ENCODE results near the gene GRK5.

GRK5 gene

GRCh38 chr10:119296703-119297102 is 89.3 kb downstream of the GRK5 start:
- DNase-seq (ENCODE audit: low read depth), result no peak
- no peak overlapping the region for H3K4me3 ChIP-seq (replicated peaks; ENCODE audit: low read depth, low read length)
- TF ChIP-seq CTCF (IDR thresholded peaks at IDR 0.05; ENCODE audit: low read length, missing control alignments), result no peak

DNA sequence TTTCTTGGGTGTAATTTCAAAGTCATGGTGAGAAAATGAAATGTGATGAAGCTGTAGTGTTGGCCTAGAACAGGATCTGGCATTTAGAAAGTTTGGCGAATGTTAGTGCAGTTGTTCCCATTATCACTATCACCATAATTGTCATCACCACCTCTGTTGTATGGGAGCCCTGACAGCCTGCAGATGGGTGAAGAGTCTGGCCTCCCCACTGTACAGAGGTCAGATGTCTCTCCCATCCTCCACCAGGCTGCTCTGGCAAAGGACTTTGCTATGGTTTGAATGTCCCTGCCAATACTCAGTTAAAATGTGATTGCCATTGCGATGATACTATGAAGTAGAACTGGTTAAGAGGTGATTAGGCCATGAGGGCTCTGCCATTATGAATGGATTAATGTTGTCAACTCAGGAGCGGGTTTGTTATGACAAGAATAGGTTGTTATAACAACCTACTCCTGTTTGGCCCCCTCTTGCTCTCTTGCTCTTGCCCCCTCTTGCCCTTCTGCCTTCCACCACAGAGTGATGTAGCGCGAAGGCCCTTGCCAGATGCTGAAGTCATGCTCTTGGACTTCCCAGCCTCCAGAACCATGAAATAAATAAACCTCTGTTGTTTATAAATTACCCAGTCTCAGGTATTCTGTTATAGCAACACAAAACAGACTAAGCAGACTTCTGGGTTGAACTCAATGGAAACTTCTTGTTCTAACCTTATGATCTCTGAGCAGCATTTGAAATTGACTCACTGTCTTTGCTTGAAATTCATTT is 90.0 kb downstream of the GRK5 start:
- no peak overlapping the region for H3K4me3 ChIP-seq (replicated peaks; ENCODE audit: low read depth, low read length)
- no peak for DNase-seq (ENCODE audit: low read depth)
- TF ChIP-seq CTCF (IDR thresholded peaks at IDR 0.05; ENCODE audit: low read length, missing control alignments), result no peak

GRCh38 chr10:119298810-119299209 is 91.4 kb downstream of the GRK5 start:
- TF ChIP-seq CTCF (IDR thresholded peaks at IDR 0.05; ENCODE audit: low read length, missing control alignments), result no peak
- no peak overlapping the region for H3K4me3 ChIP-seq (replicated peaks; ENCODE audit: low read depth, low read length)
- no peak for DNase-seq (ENCODE audit: low read depth)

DNA sequence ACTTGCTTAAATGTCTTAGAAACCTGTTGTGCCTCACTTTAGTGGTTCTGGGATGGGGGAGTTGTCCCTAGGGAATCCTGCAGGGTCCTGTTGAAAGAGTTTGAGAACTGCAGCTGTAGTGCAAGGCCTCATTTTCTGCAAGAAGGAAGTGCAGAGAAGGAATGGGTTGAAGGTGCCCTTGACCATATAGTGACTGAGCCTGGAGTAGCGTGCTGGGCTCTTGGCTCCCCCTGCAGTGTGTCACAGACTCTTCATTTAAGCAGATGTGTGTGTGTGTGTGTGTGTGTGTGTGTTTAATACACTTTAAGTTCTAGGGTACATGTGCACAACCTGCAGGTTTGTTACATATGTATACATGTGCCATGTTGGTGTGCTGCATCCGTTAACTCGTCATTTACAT is 92.2 kb downstream of the GRK5 start:
- H3K4me3 ChIP-seq (replicated peaks; ENCODE audit: low read depth, low read length), result no peak overlapping the region
- TF ChIP-seq CTCF (IDR thresholded peaks at IDR 0.05; ENCODE audit: low read length, missing control alignments), result no peak
- DNase-seq (ENCODE audit: low read depth), result peak; percentile 17

GRCh38 chr10:119301397-119301796 is 94.0 kb downstream of the GRK5 start:
- no peak for TF ChIP-seq CTCF (IDR thresholded peaks at IDR 0.05; ENCODE audit: low read length, missing control alignments)
- no peak overlapping the region for H3K4me3 ChIP-seq (replicated peaks; ENCODE audit: low read depth, low read length)
- no peak for DNase-seq (ENCODE audit: low read depth)

DNA sequence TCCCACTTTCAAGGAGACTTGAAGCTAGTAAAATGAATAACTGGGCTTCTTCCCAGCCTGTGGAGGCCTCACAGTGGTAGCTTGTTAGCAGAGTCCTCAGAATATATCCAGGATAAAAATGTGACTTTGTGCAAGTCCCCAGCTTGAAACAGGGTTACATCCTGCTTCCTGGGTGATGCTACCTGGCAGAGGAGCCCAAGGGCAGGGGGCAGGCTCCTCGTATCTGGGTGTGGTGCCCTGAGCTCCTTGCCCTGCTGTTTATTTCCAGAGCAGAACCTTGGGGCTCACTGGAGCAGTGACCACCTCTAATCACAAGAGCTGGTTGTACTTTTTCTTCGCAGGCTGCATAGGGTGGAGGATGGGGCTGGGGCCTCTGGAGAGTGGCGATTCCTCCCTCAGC is 94.8 kb downstream of the GRK5 start:
- TF ChIP-seq CTCF (IDR thresholded peaks at IDR 0.05; ENCODE audit: low read length, missing control alignments), result no peak
- no peak for DNase-seq (ENCODE audit: low read depth)
- H3K4me3 ChIP-seq (replicated peaks; ENCODE audit: low read depth, low read length), result no peak overlapping the region

Data from fibroblast of pulmonary artery (primary cell).